ENCODE data around the gene KDM2A.

Gene KDM2A

GRCh38 chr11:67237574-67237973, 118.5 kb downstream of the KDM2A start:
- DNase-seq (ENCODE audit: low read depth in 2 of 2), result no peak

- DNase-seq (ENCODE audit: low read depth in 2 of 2), result no peak
Measured at GRCh38 chr11:67238894-67239782, 120.1 kb downstream of the KDM2A start.

GRCh38 chr11:67239783-67240575, 120.9 kb downstream of the KDM2A start:
- peak; percentile 86 to 93 for DNase-seq (ENCODE audit: low read depth in 2 of 2)

- peak; percentile 53 to 60 for DNase-seq (ENCODE audit: low read depth in 2 of 2)
Measured at GRCh38 chr11:67240576-67241389, 121.7 kb downstream of the KDM2A start.

- DNase-seq (ENCODE audit: low read depth in 2 of 2), result no peak
Measured at GRCh38 chr11:67242548-67242947, 123.5 kb downstream of the KDM2A start.

- no peak for DNase-seq (ENCODE audit: low read depth in 2 of 2)
Measured at GRCh38 chr11:67243051-67243450, 124.0 kb downstream of the KDM2A start.

GRCh38 chr11:67245046-67245445, 126.0 kb downstream of the KDM2A start:
- DNase-seq (ENCODE audit: low read depth in 2 of 2), result no peak

GRCh38 chr11:67247946-67248550, 129.0 kb downstream of the KDM2A start:
- no peak for DNase-seq (ENCODE audit: low read depth in 2 of 2)

- DNase-seq (ENCODE audit: low read depth in 2 of 2), result no peak
Measured at GRCh38 chr11:67248653-67249052, 129.6 kb downstream of the KDM2A start.

GRCh38 chr11:67250059-67251043, 131.3 kb downstream of the KDM2A start:
- no peak for DNase-seq (ENCODE audit: low read depth in 2 of 2)

GRCh38 chr11:67251841-67252240, 132.8 kb downstream of the KDM2A start:
- DNase-seq (ENCODE audit: low read depth in 2 of 2), result no peak

GRCh38 chr11:67252831-67253239, 133.8 kb downstream of the KDM2A start:
- DNase-seq (ENCODE audit: low read depth in 2 of 2), result no peak

- no peak for DNase-seq (ENCODE audit: low read depth in 2 of 2)
Measured at GRCh38 chr11:67253872-67254624, 135.0 kb downstream of the KDM2A start.

- no peak for DNase-seq (ENCODE audit: low read depth in 2 of 2)
Measured at GRCh38 chr11:67254798-67255197, 135.7 kb downstream of the KDM2A start.

GRCh38 chr11:67255353-67255752, 136.3 kb downstream of the KDM2A start:
- no peak for DNase-seq (ENCODE audit: low read depth in 2 of 2)

- DNase-seq (ENCODE audit: low read depth in 2 of 2), result no peak
Measured at GRCh38 chr11:67255864-67256263, 136.8 kb downstream of the KDM2A start.

- no peak for DNase-seq (ENCODE audit: low read depth in 2 of 2)
Measured at GRCh38 chr11:67256477-67257135, 137.5 kb downstream of the KDM2A start.

GRCh38 chr11:67260406-67260805, 141.3 kb downstream of the KDM2A start:
- DNase-seq (ENCODE audit: low read depth in 2 of 2), result no peak

Data from stimulated activated CD4-positive, alpha-beta T cell treated with anti-CD3 and anti-CD28 coated beads, Interleukin-1b, Interleukin-23, amount 100 ng/mL, for 1 hour (primary cell).